ENCODE results near the gene OSBPL3. TPM values are rescaled to one million over a fixed set of nuclear protein-coding genes. Genes with fewer than 3 reads are reported as not detected.

Gene OSBPL3
- total RNA-seq, 1 experiment from 2014 or later: 8.6 TPM

GRCh38 chr7:24858108-24858977 lies 121.6 kb downstream of the OSBPL3 start:
- Histone ChIP-seq H3K14ac (ENCODE audit: insufficient read depth, low read length) (no peak overlapping the region), H3K56ac (ENCODE audit: insufficient read length, low read depth, low read length) (no peak overlapping the region), H3K79me1 (ENCODE audit: insufficient read depth, low read depth, low read length, poor library complexity, severe bottlenecking) (no peaks in the 10 kb centered on the region), H2AK5ac (ENCODE audit: insufficient read length, low read length) (no peak overlapping the region), H2AFZ (ENCODE audit: low read length) (no peak overlapping the region), H3K23ac (ENCODE audit: insufficient read length, low read depth, low read length) (no peak overlapping the region), H4K91ac (ENCODE audit: insufficient read length, low read depth, low read length) (no peak overlapping the region), H4K5ac (ENCODE audit: insufficient read length, low read depth, low read length) (no peak overlapping the region), H3K4me2 (ENCODE audit: insufficient read depth, insufficient read length, low read length) (no peak overlapping the region), H2BK20ac (ENCODE audit: low read depth, low read length, poor library complexity, severe bottlenecking) (no peak overlapping the region), H3K27ac (ENCODE audit: insufficient read length, low read depth, low read length) (no peak overlapping the region), H2BK15ac (ENCODE audit: low read depth, low read length) (no peak overlapping the region), H3K27me3 (ENCODE audit: insufficient read depth, low read length) (no peaks in the 10 kb centered on the region), H4K20me1 (ENCODE audit: control insufficient read depth, insufficient read depth, insufficient read length) (no peaks in the 10 kb centered on the region), H3K9ac (ENCODE audit: extremely low read depth, insufficient read length, low read length) (no peak overlapping the region), H3K18ac (ENCODE audit: insufficient read length, low read depth, low read length) (no peak overlapping the region), H2BK5ac (ENCODE audit: insufficient read length, low read length) (no peak overlapping the region), H3K4ac (ENCODE audit: low read depth, low read length) (no peak overlapping the region), H2BK12ac (ENCODE audit: insufficient read length, low read depth, low read length) (no peak overlapping the region), H3K79me2 (ENCODE audit: insufficient read depth, low read length) (no peaks in the 10 kb centered on the region), H3K9me3 (ENCODE audit: control insufficient read depth, low read depth, low read length) (no peaks in the 10 kb centered on the region), H3K4me1 (ENCODE audit: insufficient read depth, low read length) (no peaks in the 10 kb centered on the region), H2BK120ac (ENCODE audit: low read depth, low read length, poor library complexity, severe bottlenecking) (no peak overlapping the region), H3K23me2 (ENCODE audit: insufficient read length, low read depth, low read length, poor library complexity, severe bottlenecking) (no peaks in the 10 kb centered on the region), H4K8ac (replicated peaks; ENCODE audit: insufficient read length, low read depth, low read length) (no peak overlapping the region), H3T11ph (ENCODE audit: low read length) (no peak overlapping the region)
- Mint-ChIP-seq H3K27me3 (ENCODE audit: low read depth) (no peaks in the 10 kb centered on the region), H3K36me3 (ENCODE audit: insufficient read depth in 1 of 3, low read depth in 3 of 3) (peaks cover 7 to 17% (median 10%) of the 10 kb centered on the region in 3 experiments; a peak in 6 of 7 replicates), H3K4me1 (peaks cover 11% of the 10 kb centered on the region in 2 experiments), H3K9me3 (no peaks in the 10 kb centered on the region), H3K27ac (no peak overlapping the region), H3K4me3 (no peak overlapping the region)
- WGBS (ENCODE audit: extremely low coverage, insufficient read length, low lambda C conversion rate): no CpG with 5 or more reads among the region's 4 CpGs
- peak; percentile 18; the same call in 1 of the 3 replicates for TF ChIP-seq CTCF (conservative IDR thresholded peaks at IDR 0.05)
- no peak for DNase-seq

Data from H9 (cell line).